GM12878 (cell line): ENCODE data around the gene AMPH. TPM values are rescaled to one million over a fixed set of nuclear protein-coding genes. Genes with fewer than 3 reads are reported as not detected.

Experiments used
- ATAC-seq: fragments of 200-7000 bp; cut with Tn5 transposase; 3 replicates; pipeline ENCODE4 v1.9.1; 2020; ENCODE audit warnings: mild to moderate bottlenecking, moderate library complexity
- BruUV-seq: library from RNA; stranded (reverse); fragments of 400-500 nt; replicated peaks from 2 replicates; lab custom pipeline; 2021; lab: Mats Ljungman, UMichigan
- CTCF ChIA-PET: fragments of 300-600 bp; sonication (Branson Sonifier 250); formaldehyde crosslinking; extraction: SDS; loops from one replicate; lab custom pipeline; 2021; ENCODE audit warnings: inconsistent platforms; lab: Yijun Ruan, JAX
- POLR2A ChIA-PET: fragments of 350-600 bp; formaldehyde crosslinking; extraction: SDS; loops from one replicate; lab custom pipeline; 2021; ENCODE audit warnings: inconsistent platforms; lab: Charles Lee
- RAD21 ChIA-PET: fragments of 300-600 bp; sonication (Branson Sonifier 250); formaldehyde crosslinking; loops from one replicate; lab custom pipeline; 2023; ENCODE audit warnings: antibody characterized with exemption; ENCODE audit not compliant: unreplicated experiment; lab: Charles Lee
- SMC1A ChIA-PET: fragments of 300-600 bp; sonication (Branson Sonifier 250); formaldehyde crosslinking; loops from one replicate; lab custom pipeline; 2023; ENCODE audit not compliant: unreplicated experiment, uncharacterized antibody; lab: Charles Lee
- DNase-seq: peaks from one replicate; pipeline ENCODE4 v3.0.0-alpha.2; 2011; ENCODE audit warnings: low read depth, low spot score
- FAIRE-seq: peaks from 3 replicates; lab custom pipeline; 2011; peaks lifted over from hg19 to GRCh38; lab: Jason Lieb, UNC
- H2AFZ ChIP-seq: 2 replicates; pipeline ENCODE4 v1.6.0; 2011; ENCODE audit warnings: low read depth, low read length, control low read depth; ENCODE audit not compliant: control insufficient read depth
- H3K27ac ChIP-seq: 2 replicates; pipeline ENCODE4 v1.5.1; 2011; ENCODE audit warnings: control low read depth; ENCODE audit not compliant: control insufficient read depth, insufficient read depth
- H3K27me3 ChIP-seq, 2 experiments: replicated peaks in 1 of 2; 2 replicates each; pipeline versions ENCODE4 v1.6.0 to v1.6.1; 2011; ENCODE audit warnings: low read length in 1 of 2; ENCODE audit not compliant: control insufficient read depth in 2 of 2, insufficient read depth in 2 of 2
- H3K36me3 ChIP-seq, 2 experiments: 2 replicates each; pipeline ENCODE4 v1.5.1; 2011; ENCODE audit warnings: low read length in 1 of 2; ENCODE audit not compliant: control insufficient read depth in 2 of 2, insufficient read depth in 2 of 2
- H3K4me1 ChIP-seq: 2 replicates; pipeline ENCODE4 v1.6.1; 2011; ENCODE audit warnings: mild to moderate bottlenecking, low read length, moderate library complexity, mixed read lengths; ENCODE audit not compliant: control insufficient read depth, insufficient read depth
- H3K4me2 ChIP-seq: 2 replicates; pipeline ENCODE4 v1.6.0; 2011; ENCODE audit warnings: control low read depth; ENCODE audit not compliant: control insufficient read depth, insufficient read depth
- H3K4me3 ChIP-seq: fragments of 200-600 bp; sonication (generic); 2 replicates; pipeline ENCODE4 v1.5.1; 2016
- H3K79me2 ChIP-seq: 2 replicates; pipeline ENCODE4 v1.6.0; 2011; ENCODE audit warnings: low read length; ENCODE audit not compliant: control insufficient read depth, insufficient read depth
- H3K9ac ChIP-seq: 2 replicates; pipeline ENCODE4 v1.8.0; 2011; ENCODE audit warnings: low read length, control low read depth, mixed read lengths; ENCODE audit not compliant: control insufficient read depth, insufficient read depth
- H3K9me3 ChIP-seq: replicated peaks from 3 replicates; pipeline ENCODE4 v1.5.1; 2011; ENCODE audit warnings: mild to moderate bottlenecking, low read length; ENCODE audit not compliant: control insufficient read depth, insufficient read depth
- H4K20me1 ChIP-seq: 2 replicates; pipeline ENCODE4 v1.6.0; 2011; ENCODE audit not compliant: control insufficient read depth, insufficient read depth
- BACH1 ChIP-seq: fragments of 450-650 bp; IDR thresholded peaks from 2 replicates; pipeline ENCODE4 v1.6.1; 2017; ENCODE audit warnings: mild to moderate bottlenecking, borderline replicate concordance
- BCLAF1 ChIP-seq: fragments of 450-650 bp; IDR thresholded peaks from 2 replicates; pipeline ENCODE4 v1.6.1; 2017; ENCODE audit warnings: antibody characterized with exemption, mild to moderate bottlenecking, moderate library complexity
- CHD4 ChIP-seq: fragments of 200-600 bp; sonication (generic); IDR thresholded peaks from 2 replicates; pipeline ENCODE4 v1.6.1; 2016; ENCODE audit warnings: mild to moderate bottlenecking
- ETV6 ChIP-seq, 2 experiments: fragments of 450-650 bp in 1 of 2; IDR thresholded peaks in 1 of 2; conservative IDR thresholded peaks in 1 of 2; 2 replicates each; pipeline ENCODE4 v1.6.1; 2014; ENCODE audit warnings: antibody characterized with exemption in 1 of 2, borderline replicate concordance in 1 of 2, low read depth in 1 of 2, mild to moderate bottlenecking in 1 of 2, moderate library complexity in 1 of 2
- MTA2 ChIP-seq: fragments of 450-650 bp; IDR thresholded peaks from 2 replicates; pipeline ENCODE4 v1.6.1; 2016; ENCODE audit warnings: low read depth, mild to moderate bottlenecking, moderate library complexity
- MTA3 ChIP-seq: IDR thresholded peaks from 2 replicates; pipeline ENCODE4 v1.6.1; 2012; ENCODE audit warnings: low read length, inconsistent platforms, borderline replicate concordance
- MYB ChIP-seq: fragments of 150-350 bp; IDR thresholded peaks from 2 replicates; pipeline ENCODE4 v1.6.1; 2014; ENCODE audit warnings: mild to moderate bottlenecking, low read depth, low read length, borderline replicate concordance
- NFYA ChIP-seq: IDR thresholded peaks from 2 replicates; pipeline ENCODE4 v1.6.1; 2011; ENCODE audit warnings: low read depth, mild to moderate bottlenecking, low read length, improper control_type of control experiment, borderline replicate concordance
- RUNX3 ChIP-seq: IDR thresholded peaks from 2 replicates; pipeline ENCODE4 v1.6.1; 2012; ENCODE audit warnings: low read length, inconsistent platforms
- SKIL ChIP-seq: fragments of 450-650 bp; IDR thresholded peaks from 2 replicates; pipeline ENCODE4 v1.6.1; 2017; ENCODE audit warnings: mild to moderate bottlenecking, low read depth, inconsistent platforms; ENCODE audit not compliant: poor library complexity, severe bottlenecking
- TCF3 ChIP-seq: IDR thresholded peaks from 2 replicates; pipeline ENCODE4 v1.6.1; 2012; ENCODE audit warnings: low read depth, mild to moderate bottlenecking, low read length, borderline replicate concordance; ENCODE audit not compliant: insufficient read depth
- ZNF24 ChIP-seq: fragments of 450-650 bp; IDR thresholded peaks from 2 replicates; pipeline ENCODE4 v1.6.1; 2017; ENCODE audit warnings: antibody characterized with exemption, mild to moderate bottlenecking
- ZNF384 ChIP-seq: IDR thresholded peaks from 2 replicates; pipeline ENCODE4 v1.6.1; 2012; ENCODE audit warnings: low read depth, mild to moderate bottlenecking, low read length, improper control_type of control experiment, borderline replicate concordance
- WGBS: methylation state at CpG from one replicate; pipeline ENCODE4 v1.1.6; 2016; ENCODE audit warnings: low lambda C conversion rate; ENCODE audit not compliant: insufficient replicate concordance, insufficient coverage; ENCODE audit errors: missing lambda C conversion rate; 5-methylcytosine and 5-hydroxymethylcytosine counted together
- in situ Hi-C: fragments of 300-500 bp; cut with MboI; formaldehyde crosslinking; loops from 9 replicates; pipeline ENCODE4 v1.14.3; 2018; ENCODE audit warnings: mixed read lengths
- intact Hi-C: fragments of 100-400 bp; cut with micrococcal nuclease; formaldehyde crosslinking; loops from one replicate; pipeline ENCODE4 v1.14.2; 2022; ENCODE audit not compliant: unreplicated experiment
- polyA plus RNA-seq, 11 experiments: library from polyadenylated mRNA; depleted of rRNA in 4 of 11; unstranded in 6 of 11; stranded (reverse) in 5 of 11; fragments of >200 nt; fragmentation: Nextera tagmentation in 4 of 11; fragmentation: Illumina TruSeq in 1 of 11; extraction: Ambion mirVana in 4 of 11; extraction: Trizol in 1 of 11; gene quantifications; 1 replicate in 1 of 11; 2 replicates in 10 of 11; pipeline versions ENCODE4 v1.2.1 to v1.2.3, GENCODE V29; 2011 to 2016; ENCODE audit warnings: inconsistent platforms in 2 of 11, missing spikeins in 2 of 11, low read depth in 1 of 11
- total RNA-seq, 4 experiments: library from RNA; depleted of rRNA in 3 of 4; stranded (reverse); fragments of >200 nt in 3 of 4; fragmentation: Illumina TruSeq in 1 of 4; extraction: Trizol in 1 of 4; gene quantifications; 2 replicates each; pipeline versions ENCODE4 v1.2.1 to v1.2.3, GENCODE V29; 2013 to 2021
- TF ChIP-seq, protein P1 (sequence below): IDR thresholded peaks from 2 replicates; pipeline ENCODE4 v1.6.1; 2012; ENCODE audit warnings: low read depth, low read length, improper control_type of control experiment

AMPH gene
- total and polyA plus RNA-seq, 10 of the 15 experiments (the other 5 are each of a cell fraction or from before 2014, with no cell fraction given), result 0.03 to 0.24 (median 0.08) TPM; not detected in 2

DNA sequence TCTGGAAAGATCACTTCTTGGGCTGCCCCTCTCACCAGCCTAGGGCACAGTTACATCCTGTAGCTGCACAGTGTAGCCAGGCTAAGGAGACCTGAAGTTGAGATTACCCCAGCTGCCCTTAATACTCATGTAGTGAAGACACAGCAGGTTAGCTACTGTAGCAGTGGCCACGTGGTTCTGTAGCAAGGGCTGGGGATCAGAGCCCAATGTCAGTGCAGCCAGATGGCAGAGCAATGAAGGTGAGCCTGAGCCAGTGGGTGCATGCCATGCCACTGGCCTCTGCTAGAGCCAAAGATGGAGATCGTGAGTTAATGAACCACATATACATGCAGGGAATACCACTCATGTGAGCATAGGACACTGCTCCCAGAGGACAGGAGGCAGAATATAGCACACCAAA, 15.5 kb downstream of the AMPH start (continued):
- no peak for TF ChIP-seq SKIL
- no peak for TF ChIP-seq ETV6 (conservative IDR thresholded peaks at IDR 0.05 in 1 of 2, IDR thresholded peaks at IDR 0.05 in 1 of 2; ENCODE audit: borderline replicate concordance in 1 of 2, low read depth in 1 of 2)
- no peak for TF ChIP-seq ZNF24
- no peak for TF ChIP-seq BACH1
- TF ChIP-seq CHD4, result no peak
- no peak for TF ChIP-seq ZNF384
- TF ChIP-seq, all 136 proteins: peak for 0

GRCh38 chr7:38607466-38607865, 23.7 kb downstream of the AMPH start:
- ChIA-PET CTCF (no interaction called here), SMC1A (no interaction called here), POLR2A (no interaction called here), RAD21 (no interaction called here)
- WGBS, result 19% methylated on average over 2 of the region's 2 CpGs
- FAIRE-seq (no peak), ATAC-seq (no peak), DNase-seq (no peak)
- no peaks in the 10 kb centered on the region for H3K36me3 ChIP-seq
- no peak overlapping the region for H3K4me2 ChIP-seq
- no peak overlapping the region for H2AFZ ChIP-seq
- no peaks in the 10 kb centered on the region for H3K9me3 ChIP-seq
- H3K27me3 ChIP-seq, result peaks cover 2 to 5% of the 10 kb centered on the region in 2 experiments; a peak in 3 of 4 replicates
- H4K20me1 ChIP-seq, result no peaks in the 10 kb centered on the region
- H3K4me3 ChIP-seq, result no peak overlapping the region
- no peaks in the 10 kb centered on the region for H3K4me1 ChIP-seq
- no peak overlapping the region for H3K9ac ChIP-seq
- H3K79me2 ChIP-seq, result no peaks in the 10 kb centered on the region
- no TSS peak for BruUV-seq
- intact Hi-C loops (no loop called here), in situ Hi-C loops (no loop called here)
- no peak overlapping the region for H3K27ac ChIP-seq
- no peak for TF ChIP-seq TCF3
- no peak for TF ChIP-seq MTA3
- TF ChIP-seq NFYA, result no peak
- no peak for TF ChIP-seq BCLAF1
- TF ChIP-seq RUNX3, result no peak
- TF ChIP-seq MYB, result no peak
- TF ChIP-seq, protein P1, sequence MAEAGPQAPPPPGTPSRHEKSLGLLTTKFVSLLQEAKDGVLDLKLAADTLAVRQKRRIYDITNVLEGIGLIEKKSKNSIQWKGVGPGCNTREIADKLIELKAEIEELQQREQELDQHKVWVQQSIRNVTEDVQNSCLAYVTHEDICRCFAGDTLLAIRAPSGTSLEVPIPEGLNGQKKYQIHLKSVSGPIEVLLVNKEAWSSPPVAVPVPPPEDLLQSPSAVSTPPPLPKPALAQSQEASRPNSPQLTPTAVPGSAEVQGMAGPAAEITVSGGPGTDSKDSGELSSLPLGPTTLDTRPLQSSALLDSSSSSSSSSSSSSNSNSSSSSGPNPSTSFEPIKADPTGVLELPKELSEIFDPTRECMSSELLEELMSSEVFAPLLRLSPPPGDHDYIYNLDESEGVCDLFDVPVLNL, result no peak
- no peak for TF ChIP-seq MTA2
